DND-41 (cell line): ENCODE data around the gene EFEMP2.

Source experiments
- ATAC-seq: fragments of 200-7000 bp; cut with Tn5 transposase; 3 replicates; pipeline ENCODE4 v1.9.1; 2021; ENCODE audit warnings: low read depth; ENCODE audit not compliant: insufficient read depth
- DNase-seq: peaks from one replicate; pipeline ENCODE4 v3.0.0-alpha.2; 2020
- H2AFZ ChIP-seq: 2 replicates; pipeline ENCODE4 v1.6.0; 2012; ENCODE audit warnings: low read depth, low read length
- H3K27ac ChIP-seq: 2 replicates; pipeline ENCODE4 v1.5.1; 2012; ENCODE audit warnings: low read length, inconsistent platforms
- H3K27me3 ChIP-seq: fragments of 200-600 bp; sonication (generic); 2 replicates; pipeline ENCODE4 v1.6.0; 2012; ENCODE audit warnings: low read length, mild to moderate bottlenecking, inconsistent platforms; ENCODE audit not compliant: insufficient read depth, poor library complexity
- H3K36me3 ChIP-seq: 2 replicates; pipeline ENCODE4 v1.5.1; 2012; ENCODE audit warnings: low read length, inconsistent platforms; ENCODE audit not compliant: insufficient read depth
- H3K4me1 ChIP-seq: 2 replicates; pipeline ENCODE4 v1.5.1; 2012; ENCODE audit warnings: mild to moderate bottlenecking, low read length; ENCODE audit not compliant: insufficient read depth
- H3K4me2 ChIP-seq: 2 replicates; pipeline ENCODE4 v1.6.0; 2012; ENCODE audit warnings: mild to moderate bottlenecking, moderate library complexity, low read length, inconsistent platforms; ENCODE audit not compliant: insufficient read depth
- H3K4me3 ChIP-seq, 2 experiments: fragments of 200-600 bp in 1 of 2; shearing (Covaris generic) in 1 of 2; 2 replicates each; pipeline ENCODE4 v1.5.1; 2012 to 2016; ENCODE audit warnings: inconsistent platforms in 2 of 2, low read length in 2 of 2, mild to moderate bottlenecking in 2 of 2, low read depth in 1 of 2, moderate library complexity in 1 of 2
- H3K79me2 ChIP-seq: 2 replicates; pipeline ENCODE4 v1.6.0; 2012; ENCODE audit warnings: low read length, inconsistent platforms; ENCODE audit not compliant: insufficient read depth
- H3K9ac ChIP-seq: 2 replicates; pipeline ENCODE4 v1.6.0; 2012; ENCODE audit warnings: low read depth, mild to moderate bottlenecking, inconsistent platforms, low read length, moderate library complexity
- H3K9me3 ChIP-seq: 2 replicates; pipeline ENCODE4 v1.5.1; 2012; ENCODE audit warnings: low read length, moderate library complexity, mild to moderate bottlenecking, inconsistent platforms; ENCODE audit not compliant: insufficient read depth, severe bottlenecking
- H4K20me1 ChIP-seq: 2 replicates; pipeline ENCODE4 v1.6.0; 2012; ENCODE audit warnings: low read length; ENCODE audit not compliant: insufficient read depth
- EZH2 ChIP-seq: IDR thresholded peaks from 3 replicates; pipeline ENCODE4 v1.6.1; 2012; ENCODE audit warnings: borderline replicate concordance, low read depth, mild to moderate bottlenecking, moderate library complexity, low read length, inconsistent platforms; ENCODE audit not compliant: severe bottlenecking
- TF ChIP-seq, protein P1 (sequence below): IDR thresholded peaks from 2 replicates; pipeline ENCODE4 v1.5.1; 2012; ENCODE audit warnings: borderline replicate concordance, low read length, moderate library complexity, mild to moderate bottlenecking; ENCODE audit not compliant: poor library complexity, severe bottlenecking; ENCODE audit errors: extremely low read depth

EFEMP2 gene

DNA sequence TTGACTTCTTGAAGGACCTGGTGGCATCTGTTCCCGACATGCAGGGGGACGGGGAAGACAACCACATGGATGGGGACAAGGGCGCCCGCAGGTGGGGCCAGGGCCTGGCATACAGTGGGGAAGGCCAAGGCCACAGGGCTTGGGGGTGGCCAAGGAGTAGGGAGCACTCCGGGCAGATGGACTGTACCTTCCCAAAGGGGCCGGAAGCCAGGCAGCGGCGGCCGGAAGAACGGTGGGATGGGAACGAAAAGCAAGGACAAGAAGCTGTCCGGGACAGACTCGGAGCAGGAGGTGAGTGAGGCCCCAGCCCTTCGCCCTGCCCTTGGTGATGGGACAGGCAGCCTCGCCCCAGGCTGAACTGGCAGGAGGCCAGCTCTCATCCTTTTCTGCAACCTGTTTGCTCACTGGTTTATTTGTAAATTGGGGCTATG lies 47.8 kb upstream of the EFEMP2 start:
- H3K4me1 ChIP-seq = peaks cover 33% of the 10 kb centered on the region
- peaks cover 36% of the 10 kb centered on the region for H3K79me2 ChIP-seq

DNA sequence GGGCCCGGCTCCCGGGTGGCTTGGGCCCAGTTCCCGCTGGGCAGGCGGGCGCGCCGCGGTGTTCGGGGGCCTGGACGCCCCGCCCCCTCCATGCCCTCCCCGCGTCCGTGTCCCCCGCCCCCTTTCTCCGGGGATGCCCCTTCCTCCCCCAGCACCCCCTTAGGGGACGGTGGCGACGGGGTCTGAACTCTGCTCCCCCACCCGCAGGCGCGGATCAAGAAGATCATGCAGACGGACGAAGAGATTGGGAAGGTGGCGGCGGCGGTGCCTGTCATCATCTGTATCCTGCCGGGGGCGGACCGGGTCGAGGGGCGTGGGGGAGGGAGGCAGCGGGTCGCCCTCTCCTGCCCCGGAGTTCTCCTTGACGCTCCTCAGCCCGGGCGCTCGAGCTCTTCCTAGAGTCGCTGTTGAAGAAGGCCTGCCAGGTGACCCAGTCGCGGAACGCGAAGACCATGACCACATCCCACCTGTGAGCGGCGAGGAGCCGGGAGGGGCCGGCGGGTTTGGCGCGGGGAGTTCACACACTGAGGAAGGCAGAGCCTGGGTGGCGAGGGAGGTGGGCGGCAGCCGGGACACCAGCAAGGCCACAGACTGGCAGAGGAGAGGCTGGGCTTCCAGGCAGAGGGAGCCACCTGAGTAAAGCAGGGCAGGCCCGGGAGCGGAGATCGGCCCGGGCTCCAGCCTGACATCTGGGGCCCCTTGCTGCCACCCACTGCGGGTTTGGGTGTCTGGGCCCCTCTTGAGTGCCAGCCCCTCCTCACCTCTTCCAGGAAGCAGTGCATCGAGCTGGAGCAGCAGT lies 47.2 kb upstream of the EFEMP2 start:
- H3K4me3 ChIP-seq = peak overlapping the region; percentile 84 to 88
- peak overlapping the region; percentile 72 for H3K9ac ChIP-seq
- H3K36me3 ChIP-seq = peaks cover 48% of the 10 kb centered on the region
- no peak for TF ChIP-seq EZH2
- TF ChIP-seq, protein P1, sequence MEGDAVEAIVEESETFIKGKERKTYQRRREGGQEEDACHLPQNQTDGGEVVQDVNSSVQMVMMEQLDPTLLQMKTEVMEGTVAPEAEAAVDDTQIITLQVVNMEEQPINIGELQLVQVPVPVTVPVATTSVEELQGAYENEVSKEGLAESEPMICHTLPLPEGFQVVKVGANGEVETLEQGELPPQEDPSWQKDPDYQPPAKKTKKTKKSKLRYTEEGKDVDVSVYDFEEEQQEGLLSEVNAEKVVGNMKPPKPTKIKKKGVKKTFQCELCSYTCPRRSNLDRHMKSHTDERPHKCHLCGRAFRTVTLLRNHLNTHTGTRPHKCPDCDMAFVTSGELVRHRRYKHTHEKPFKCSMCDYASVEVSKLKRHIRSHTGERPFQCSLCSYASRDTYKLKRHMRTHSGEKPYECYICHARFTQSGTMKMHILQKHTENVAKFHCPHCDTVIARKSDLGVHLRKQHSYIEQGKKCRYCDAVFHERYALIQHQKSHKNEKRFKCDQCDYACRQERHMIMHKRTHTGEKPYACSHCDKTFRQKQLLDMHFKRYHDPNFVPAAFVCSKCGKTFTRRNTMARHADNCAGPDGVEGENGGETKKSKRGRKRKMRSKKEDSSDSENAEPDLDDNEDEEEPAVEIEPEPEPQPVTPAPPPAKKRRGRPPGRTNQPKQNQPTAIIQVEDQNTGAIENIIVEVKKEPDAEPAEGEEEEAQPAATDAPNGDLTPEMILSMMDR = peak; percentile 10
- peak; percentile 71 for DNase-seq
- peaks cover 36% of the 10 kb centered on the region for H3K79me2 ChIP-seq
- H2AFZ ChIP-seq = peak overlapping the region; percentile 74
- peak overlapping the region; percentile 90 for H3K4me2 ChIP-seq
- H4K20me1 ChIP-seq = peaks cover 15% of the 10 kb centered on the region
- ATAC-seq = peak; percentile 48
- H3K4me1 ChIP-seq = peaks cover 33% of the 10 kb centered on the region
- H3K27me3 ChIP-seq = no peaks in the 10 kb centered on the region
- H3K27ac ChIP-seq = peak overlapping the region; percentile 82
- H3K9me3 ChIP-seq = no peaks in the 10 kb centered on the region

More for the DNA sequence above, 47.8 kb upstream of the EFEMP2 start:
- Histone ChIP-seq H4K20me1 (peaks cover 15% of the 10 kb centered on the region), H3K9me3 (no peaks in the 10 kb centered on the region), H2AFZ (no peak overlapping the region), H3K4me2 (peak overlapping the region; percentile 90), H3K27ac (peak overlapping the region; percentile 82), H3K4me3 (peak overlapping the region; percentile 84 to 88; a peak in 3 of 4 replicates), H3K36me3 (peaks cover 48% of the 10 kb centered on the region), H3K27me3 (no peaks in the 10 kb centered on the region), H3K9ac (peak overlapping the region; percentile 72)
- no peak for DNase-seq
- no peak for ATAC-seq
- TF ChIP-seq, protein P1 = peak; percentile 0
- no peak for TF ChIP-seq EZH2

DNA sequence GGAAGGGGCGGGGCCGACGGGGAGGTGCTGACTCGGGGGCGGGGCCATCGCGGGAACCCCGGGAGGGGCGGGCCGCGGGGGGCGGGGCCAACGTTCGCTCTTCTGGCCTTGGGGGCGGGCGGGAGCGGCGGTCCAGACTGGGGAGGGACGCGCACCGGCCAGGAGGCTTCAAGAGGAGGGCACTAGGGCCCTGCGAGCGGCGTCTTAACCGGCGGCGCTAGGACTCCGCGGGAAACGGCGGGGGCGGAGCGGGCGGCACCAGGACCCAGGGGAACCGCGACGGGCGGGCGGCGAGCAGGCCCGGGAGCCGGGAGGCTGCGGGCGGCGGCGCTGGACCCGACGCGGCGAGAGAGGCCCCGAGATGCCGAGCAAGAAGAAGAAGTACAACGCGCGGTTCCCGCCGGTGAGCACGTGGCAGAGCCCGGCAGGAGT lies 46.6 kb upstream of the EFEMP2 start, which contains the start of gene DRAP1:
Gene DRAP1 (plus strand): TSS at position 286 of the 432 bp plus-strand sequence. CDS start 76 bp downstream, at position 362.
- Histone ChIP-seq H3K4me1 (peaks cover 33% of the 10 kb centered on the region), H3K79me2 (peaks cover 36% of the 10 kb centered on the region), H3K4me3 (peak within 1 kb of the TSS; percentile 99), H3K4me2 (peak within 1 kb of the TSS; percentile 98), H3K9ac (peak within 1 kb of the TSS; percentile 99), H4K20me1 (peaks cover 15% of the 10 kb centered on the region), H3K27ac (peak within 1 kb of the TSS; percentile 94), H3K9me3 (no peaks in the 10 kb centered on the region), H3K36me3 (peaks cover 48% of the 10 kb centered on the region), H2AFZ (peak within 1 kb of the TSS; percentile 94), H3K27me3 (no peaks in the 10 kb centered on the region)
- TF ChIP-seq, protein P1 = no peak
- no peak for TF ChIP-seq EZH2
- ATAC-seq (peak; percentile 91), DNase-seq (peak; percentile 98)
